Fibroblast of the aortic adventitia (primary cell): ENCODE measurements around the gene ZNF695. TPM values are rescaled to one million over a fixed set of nuclear protein-coding genes. Genes with fewer than 3 reads are reported as not detected.

Experiments
- DNase-seq: peaks from one replicate; pipeline ENCODE4 v3.0.0-alpha.2; 2010; ENCODE audit warnings: low read depth
- H3K4me3 ChIP-seq: 2 replicates; pipeline ENCODE4 v1.5.1; 2011; ENCODE audit warnings: low read depth, mild to moderate bottlenecking, control low read depth, low read length, moderate library complexity
- total RNA-seq: library from RNA; depleted of rRNA; stranded (reverse); fragments of >200 nt; gene quantifications from 2 replicates; pipeline ENCODE4 v1.2.3, GENCODE V29; 2012; ENCODE audit warnings: low replicate concordance
- TF ChIP-seq, protein P1 (sequence below): IDR thresholded peaks from 2 replicates; pipeline ENCODE4 v1.5.1; 2011; ENCODE audit warnings: mild to moderate bottlenecking, low read length, control low read depth, inconsistent platforms; ENCODE audit not compliant: insufficient read depth

ZNF695 gene
- total RNA-seq, 1 donor, result 1.4 TPM

GRCh38 chr1:246966502-246966901 lies 41.4 kb downstream of the ZNF695 start:
- TF ChIP-seq, protein P1, sequence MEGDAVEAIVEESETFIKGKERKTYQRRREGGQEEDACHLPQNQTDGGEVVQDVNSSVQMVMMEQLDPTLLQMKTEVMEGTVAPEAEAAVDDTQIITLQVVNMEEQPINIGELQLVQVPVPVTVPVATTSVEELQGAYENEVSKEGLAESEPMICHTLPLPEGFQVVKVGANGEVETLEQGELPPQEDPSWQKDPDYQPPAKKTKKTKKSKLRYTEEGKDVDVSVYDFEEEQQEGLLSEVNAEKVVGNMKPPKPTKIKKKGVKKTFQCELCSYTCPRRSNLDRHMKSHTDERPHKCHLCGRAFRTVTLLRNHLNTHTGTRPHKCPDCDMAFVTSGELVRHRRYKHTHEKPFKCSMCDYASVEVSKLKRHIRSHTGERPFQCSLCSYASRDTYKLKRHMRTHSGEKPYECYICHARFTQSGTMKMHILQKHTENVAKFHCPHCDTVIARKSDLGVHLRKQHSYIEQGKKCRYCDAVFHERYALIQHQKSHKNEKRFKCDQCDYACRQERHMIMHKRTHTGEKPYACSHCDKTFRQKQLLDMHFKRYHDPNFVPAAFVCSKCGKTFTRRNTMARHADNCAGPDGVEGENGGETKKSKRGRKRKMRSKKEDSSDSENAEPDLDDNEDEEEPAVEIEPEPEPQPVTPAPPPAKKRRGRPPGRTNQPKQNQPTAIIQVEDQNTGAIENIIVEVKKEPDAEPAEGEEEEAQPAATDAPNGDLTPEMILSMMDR, result no peak
- no peak for DNase-seq
- H3K4me3 ChIP-seq, result no peak overlapping the region

DNA sequence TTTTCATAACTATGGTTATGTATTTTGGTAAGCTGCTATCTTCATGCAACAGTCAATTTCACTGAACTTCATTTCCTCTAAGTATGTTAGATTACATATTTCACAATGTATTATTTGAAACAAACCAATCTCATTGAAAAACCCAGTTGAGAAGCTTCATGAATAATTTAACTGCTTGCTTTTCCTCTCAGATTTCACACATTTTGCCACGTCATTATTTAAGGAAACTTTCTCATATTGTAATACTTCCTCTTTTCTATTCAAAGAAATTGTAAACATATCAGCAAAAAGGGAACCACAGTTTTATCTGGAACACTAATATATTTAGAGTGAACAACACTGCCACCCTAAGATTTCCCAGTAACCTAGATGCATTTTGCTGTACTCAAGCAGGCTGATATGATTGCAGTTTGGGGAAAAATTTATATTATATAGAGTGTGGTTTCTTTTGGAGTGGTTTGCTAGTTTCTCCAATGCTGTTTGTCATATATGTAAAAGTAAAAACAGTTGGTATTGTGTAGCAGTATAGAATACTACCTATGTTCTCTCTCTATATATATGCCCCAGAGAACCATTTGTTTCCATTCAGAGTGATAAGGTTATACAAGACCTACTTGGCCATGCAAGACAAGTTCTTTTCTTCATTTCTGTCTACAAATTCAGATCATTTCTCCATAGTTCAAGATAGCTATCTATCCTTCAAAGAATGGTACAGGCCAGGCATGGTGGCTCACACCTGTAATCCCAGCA lies 47.7 kb downstream of the ZNF695 start:
- TF ChIP-seq, protein P1, result no peak
- no peak overlapping the region for H3K4me3 ChIP-seq
- no peak for DNase-seq

DNA sequence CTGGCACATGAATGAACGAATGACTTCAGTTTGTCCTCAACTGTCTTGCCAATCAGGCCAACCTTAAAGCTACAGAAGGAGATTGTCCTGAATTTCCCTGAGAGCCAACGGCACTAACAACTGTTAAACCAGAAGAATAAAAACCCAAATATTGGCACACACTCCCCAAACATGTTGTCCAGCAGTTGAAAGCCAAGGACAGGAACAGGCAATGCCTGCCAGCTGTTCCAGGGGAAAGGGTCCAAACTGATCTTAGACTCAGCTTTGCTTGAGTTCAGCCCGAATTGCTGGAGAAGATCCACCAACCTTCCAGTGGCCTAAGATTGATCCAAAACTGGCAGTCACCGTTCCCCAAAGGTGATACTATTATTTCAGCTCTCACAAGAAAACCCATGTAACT lies 53.7 kb downstream of the ZNF695 start:
- TF ChIP-seq, protein P1, result no peak
- DNase-seq, result no peak
- H3K4me3 ChIP-seq, result no peak overlapping the region

DNA sequence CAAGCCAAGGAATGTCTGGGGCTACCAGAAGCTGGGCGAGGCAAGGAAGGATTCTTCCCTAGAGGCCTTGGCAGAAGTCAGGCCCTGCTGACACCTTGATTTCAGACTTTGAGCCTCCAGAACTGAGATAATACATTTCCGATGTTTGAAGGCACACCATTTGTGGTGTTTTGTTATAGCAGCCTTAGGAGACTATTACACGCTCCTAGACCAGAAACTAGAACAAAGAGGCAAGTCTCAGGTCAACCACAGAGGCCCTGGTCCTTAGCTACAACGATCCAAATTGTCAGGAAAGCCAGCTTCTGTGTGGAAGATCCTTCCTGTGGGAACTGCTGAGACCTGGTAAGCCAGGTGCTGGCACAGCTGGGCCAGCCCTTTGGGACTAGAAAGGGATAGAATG lies 56.4 kb downstream of the ZNF695 start:
- no peak overlapping the region for H3K4me3 ChIP-seq
- no peak for DNase-seq
- TF ChIP-seq, protein P1, result no peak

- no peak overlapping the region for H3K4me3 ChIP-seq
- TF ChIP-seq, protein P1, result no peak
- DNase-seq, result no peak
Measured at GRCh38 chr1:246949956-246950355, 57.9 kb downstream of the ZNF695 start.

DNA sequence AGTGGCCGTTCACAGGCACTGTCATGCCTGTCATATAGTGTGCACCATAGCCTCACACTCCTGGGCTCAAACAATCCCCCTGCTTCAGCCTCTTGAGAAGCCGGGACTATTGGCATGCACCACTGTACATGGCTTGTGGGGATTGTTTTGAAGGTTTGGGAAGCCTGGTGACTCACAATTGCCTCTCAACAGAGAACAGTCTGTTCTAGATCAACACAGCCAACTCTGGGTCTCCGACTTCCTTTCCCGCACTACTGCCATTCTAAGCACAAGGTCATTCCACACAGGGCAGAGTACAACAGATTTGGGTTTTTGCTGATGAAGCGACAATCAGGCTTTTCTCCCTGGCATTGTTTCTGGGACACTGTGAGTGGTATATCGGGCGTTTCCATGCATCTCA lies 60.6 kb downstream of the ZNF695 start:
- TF ChIP-seq, protein P1, result no peak
- H3K4me3 ChIP-seq, result no peak overlapping the region
- peak; percentile 37 for DNase-seq

- no peak overlapping the region for H3K4me3 ChIP-seq
- no peak for DNase-seq
- TF ChIP-seq, protein P1, result no peak
Measured at GRCh38 chr1:246946366-246946765, 61.5 kb downstream of the ZNF695 start.
